Measurements from ENCODE around the gene BICRA. TPM values are rescaled to one million over a fixed set of nuclear protein-coding genes. Genes with fewer than 3 reads are reported as not detected.

Gene BICRA
- polyA plus RNA-seq, 1 of the 3 experiments (the other 2 are of a cell fraction): 1.4 TPM

DNA sequence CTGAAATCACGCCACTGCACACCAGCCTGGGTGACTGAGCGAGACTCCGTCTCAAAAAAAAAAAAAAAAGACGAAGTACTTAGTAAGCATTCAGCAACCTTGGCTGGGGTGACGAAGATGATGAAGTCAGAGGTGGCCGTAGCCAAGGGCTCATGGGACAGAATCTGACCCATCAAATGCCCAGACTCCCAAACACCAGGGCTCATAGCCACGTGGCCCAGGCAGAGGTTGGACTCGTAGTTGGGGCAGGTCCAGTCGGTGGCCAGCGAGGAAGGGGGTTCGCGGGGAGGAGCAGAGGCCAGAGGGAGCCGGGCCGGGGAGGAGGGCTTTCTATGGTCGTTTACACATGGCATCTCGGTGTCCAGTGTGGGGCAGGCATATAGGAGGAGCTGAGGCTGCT is 52.2 kb downstream of the BICRA start:
- H3K79me2 ChIP-seq (ENCODE audit: insufficient read depth): peaks cover 84% of the 10 kb centered on the region
- H3K4me3 ChIP-seq (ENCODE audit: low read depth in 2 of 2, low read length in 1 of 2): no peak overlapping the region
- H3F3A ChIP-seq (replicated peaks; ENCODE audit: insufficient read depth): peaks cover 15% of the 10 kb centered on the region
- H3K9ac ChIP-seq: no peak overlapping the region
- ChIA-PET POLR2A (no interaction called here), CTCF (interaction anchor here (0.9 kb wide), 1 partner anchor 52 kb away, joined by 3 read pairs; no protein-coding TSS in a partner anchor)
- 96% methylated on average over 16 of the region's 16 CpGs for WGBS (ENCODE audit: low lambda C conversion rate)
- TF ChIP-seq NFIC (IDR thresholded peaks at IDR 0.05; ENCODE audit: borderline replicate concordance): no peak
- TF ChIP-seq SMC3 (IDR thresholded peaks at IDR 0.05; ENCODE audit: low read depth, low read length): no peak
- TF ChIP-seq, protein P1, sequence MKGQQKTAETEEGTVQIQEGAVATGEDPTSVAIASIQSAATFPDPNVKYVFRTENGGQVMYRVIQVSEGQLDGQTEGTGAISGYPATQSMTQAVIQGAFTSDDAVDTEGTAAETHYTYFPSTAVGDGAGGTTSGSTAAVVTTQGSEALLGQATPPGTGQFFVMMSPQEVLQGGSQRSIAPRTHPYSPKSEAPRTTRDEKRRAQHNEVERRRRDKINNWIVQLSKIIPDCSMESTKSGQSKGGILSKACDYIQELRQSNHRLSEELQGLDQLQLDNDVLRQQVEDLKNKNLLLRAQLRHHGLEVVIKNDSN (IDR thresholded peaks at IDR 0.05; ENCODE audit: borderline replicate concordance, low read depth): no peak
- TF ChIP-seq TEAD4 (IDR thresholded peaks at IDR 0.05; ENCODE audit: borderline replicate concordance, insufficient read depth): no peak
- no peak for TF ChIP-seq JUND (IDR thresholded peaks at IDR 0.05)
- no peak for TF ChIP-seq GABPA (IDR thresholded peaks at IDR 0.05; ENCODE audit: low read depth)
- TF ChIP-seq, protein P2, sequence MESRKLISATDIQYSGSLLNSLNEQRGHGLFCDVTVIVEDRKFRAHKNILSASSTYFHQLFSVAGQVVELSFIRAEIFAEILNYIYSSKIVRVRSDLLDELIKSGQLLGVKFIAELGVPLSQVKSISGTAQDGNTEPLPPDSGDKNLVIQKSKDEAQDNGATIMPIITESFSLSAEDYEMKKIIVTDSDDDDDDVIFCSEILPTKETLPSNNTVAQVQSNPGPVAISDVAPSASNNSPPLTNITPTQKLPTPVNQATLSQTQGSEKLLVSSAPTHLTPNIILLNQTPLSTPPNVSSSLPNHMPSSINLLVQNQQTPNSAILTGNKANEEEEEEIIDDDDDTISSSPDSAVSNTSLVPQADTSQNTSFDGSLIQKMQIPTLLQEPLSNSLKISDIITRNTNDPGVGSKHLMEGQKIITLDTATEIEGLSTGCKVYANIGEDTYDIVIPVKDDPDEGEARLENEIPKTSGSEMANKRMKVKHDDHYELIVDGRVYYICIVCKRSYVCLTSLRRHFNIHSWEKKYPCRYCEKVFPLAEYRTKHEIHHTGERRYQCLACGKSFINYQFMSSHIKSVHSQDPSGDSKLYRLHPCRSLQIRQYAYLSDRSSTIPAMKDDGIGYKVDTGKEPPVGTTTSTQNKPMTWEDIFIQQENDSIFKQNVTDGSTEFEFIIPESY (IDR thresholded peaks at IDR 0.05; ENCODE audit: borderline replicate concordance, low read depth): no peak
- TF ChIP-seq RAD21 (IDR thresholded peaks at IDR 0.05; ENCODE audit: low read length): no peak
- TF ChIP-seq, protein P3, sequence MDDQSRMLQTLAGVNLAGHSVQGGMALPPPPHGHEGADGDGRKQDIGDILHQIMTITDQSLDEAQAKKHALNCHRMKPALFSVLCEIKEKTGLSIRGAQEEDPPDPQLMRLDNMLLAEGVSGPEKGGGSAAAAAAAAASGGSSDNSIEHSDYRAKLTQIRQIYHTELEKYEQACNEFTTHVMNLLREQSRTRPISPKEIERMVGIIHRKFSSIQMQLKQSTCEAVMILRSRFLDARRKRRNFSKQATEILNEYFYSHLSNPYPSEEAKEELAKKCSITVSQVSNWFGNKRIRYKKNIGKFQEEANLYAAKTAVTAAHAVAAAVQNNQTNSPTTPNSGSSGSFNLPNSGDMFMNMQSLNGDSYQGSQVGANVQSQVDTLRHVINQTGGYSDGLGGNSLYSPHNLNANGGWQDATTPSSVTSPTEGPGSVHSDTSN (IDR thresholded peaks at IDR 0.05): no peak
- TF ChIP-seq TCF12 (IDR thresholded peaks at IDR 0.05): no peak
- TF ChIP-seq FOXM1 (IDR thresholded peaks at IDR 0.05; ENCODE audit: low read depth): no peak
- TF ChIP-seq YY1 (IDR thresholded peaks at IDR 0.05; ENCODE audit: low read depth): no peak
- no peak for TF ChIP-seq RXRA (IDR thresholded peaks at IDR 0.05; ENCODE audit: borderline replicate concordance, low read depth)
- TF ChIP-seq, protein P4, sequence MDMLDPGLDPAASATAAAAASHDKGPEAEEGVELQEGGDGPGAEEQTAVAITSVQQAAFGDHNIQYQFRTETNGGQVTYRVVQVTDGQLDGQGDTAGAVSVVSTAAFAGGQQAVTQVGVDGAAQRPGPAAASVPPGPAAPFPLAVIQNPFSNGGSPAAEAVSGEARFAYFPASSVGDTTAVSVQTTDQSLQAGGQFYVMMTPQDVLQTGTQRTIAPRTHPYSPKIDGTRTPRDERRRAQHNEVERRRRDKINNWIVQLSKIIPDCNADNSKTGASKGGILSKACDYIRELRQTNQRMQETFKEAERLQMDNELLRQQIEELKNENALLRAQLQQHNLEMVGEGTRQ (IDR thresholded peaks at IDR 0.05; ENCODE audit: borderline replicate concordance, low read depth, low read length): no peak
- TF ChIP-seq MEF2A (IDR thresholded peaks at IDR 0.05; ENCODE audit: borderline replicate concordance, low read depth): no peak
- TF ChIP-seq FOXJ3 (CRISPR knock-in tag; IDR thresholded peaks at IDR 0.05): no peak
- TF ChIP-seq NRF1 (IDR thresholded peaks at IDR 0.05; ENCODE audit: low read depth, low read length): no peak
- no peak for TF ChIP-seq FOSL2 (IDR thresholded peaks at IDR 0.05; ENCODE audit: borderline replicate concordance, low read depth)
- TF ChIP-seq, protein P5, sequence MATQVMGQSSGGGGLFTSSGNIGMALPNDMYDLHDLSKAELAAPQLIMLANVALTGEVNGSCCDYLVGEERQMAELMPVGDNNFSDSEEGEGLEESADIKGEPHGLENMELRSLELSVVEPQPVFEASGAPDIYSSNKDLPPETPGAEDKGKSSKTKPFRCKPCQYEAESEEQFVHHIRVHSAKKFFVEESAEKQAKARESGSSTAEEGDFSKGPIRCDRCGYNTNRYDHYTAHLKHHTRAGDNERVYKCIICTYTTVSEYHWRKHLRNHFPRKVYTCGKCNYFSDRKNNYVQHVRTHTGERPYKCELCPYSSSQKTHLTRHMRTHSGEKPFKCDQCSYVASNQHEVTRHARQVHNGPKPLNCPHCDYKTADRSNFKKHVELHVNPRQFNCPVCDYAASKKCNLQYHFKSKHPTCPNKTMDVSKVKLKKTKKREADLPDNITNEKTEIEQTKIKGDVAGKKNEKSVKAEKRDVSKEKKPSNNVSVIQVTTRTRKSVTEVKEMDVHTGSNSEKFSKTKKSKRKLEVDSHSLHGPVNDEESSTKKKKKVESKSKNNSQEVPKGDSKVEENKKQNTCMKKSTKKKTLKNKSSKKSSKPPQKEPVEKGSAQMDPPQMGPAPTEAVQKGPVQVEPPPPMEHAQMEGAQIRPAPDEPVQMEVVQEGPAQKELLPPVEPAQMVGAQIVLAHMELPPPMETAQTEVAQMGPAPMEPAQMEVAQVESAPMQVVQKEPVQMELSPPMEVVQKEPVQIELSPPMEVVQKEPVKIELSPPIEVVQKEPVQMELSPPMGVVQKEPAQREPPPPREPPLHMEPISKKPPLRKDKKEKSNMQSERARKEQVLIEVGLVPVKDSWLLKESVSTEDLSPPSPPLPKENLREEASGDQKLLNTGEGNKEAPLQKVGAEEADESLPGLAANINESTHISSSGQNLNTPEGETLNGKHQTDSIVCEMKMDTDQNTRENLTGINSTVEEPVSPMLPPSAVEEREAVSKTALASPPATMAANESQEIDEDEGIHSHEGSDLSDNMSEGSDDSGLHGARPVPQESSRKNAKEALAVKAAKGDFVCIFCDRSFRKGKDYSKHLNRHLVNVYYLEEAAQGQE (IDR thresholded peaks at IDR 0.05; ENCODE audit: low read depth, low read length): no peak
- no peak for TF ChIP-seq ELF1 (IDR thresholded peaks at IDR 0.05)
- H3K36me3 ChIP-seq (replicated peaks in 1 of 2; ENCODE audit: control insufficient read depth in 1 of 2, insufficient read depth in 2 of 2, low read length in 1 of 2): no peaks in the 10 kb centered on the region
- no peaks in the 10 kb centered on the region for H3K27me3 ChIP-seq (ENCODE audit: insufficient read depth)
- no peak for DNase-seq
- no peaks in the 10 kb centered on the region for H3K9me2 ChIP-seq
- H4K20me1 ChIP-seq (ENCODE audit: insufficient read depth): peaks cover 50% of the 10 kb centered on the region
- H3K4me2 ChIP-seq: no peak overlapping the region
- H3K9me3 ChIP-seq: no peaks in the 10 kb centered on the region
- H3K27ac ChIP-seq (ENCODE audit: low read depth in 2 of 2, low read length in 1 of 2): peak overlapping the region in 1 of 2 experiments; percentile 91; a peak in 1 of 4 replicates
- no peaks in the 10 kb centered on the region; a peak in 1 of 4 replicates for H3K4me1 ChIP-seq (ENCODE audit: control insufficient read depth in 1 of 2, insufficient read depth in 2 of 2, low read depth in 1 of 2, low read length in 1 of 2)
- H2AFZ ChIP-seq (ENCODE audit: low read depth): no peak overlapping the region

Measured in SK-N-SH (cell line).